HCT116 (cell line): ENCODE measurements around the gene TOMM40L.

Experiments
- CTCF ChIP-seq, 3 experiments: fragments of 200-600 bp in 1 of 3; sonication (generic) in 1 of 3; IDR thresholded peaks in 2 of 3; conservative IDR thresholded peaks in 1 of 3; 2 replicates each; pipeline ENCODE4 v1.5.1; 2012 to 2017; ENCODE audit warnings: low read depth in 2 of 3, low read length in 2 of 3, antibody characterized with exemption in 1 of 3, borderline replicate concordance in 1 of 3, control low read depth in 1 of 3, mild to moderate bottlenecking in 1 of 3, mixed read lengths in 1 of 3, mixed run types in 1 of 3, moderate library complexity in 1 of 3; ENCODE audit not compliant: insufficient read depth in 1 of 3
- EZH2phosphoT487 ChIP-seq: fragments of 200-600 bp; IDR thresholded peaks from 2 replicates; pipeline ENCODE4 v1.6.1; 2018; ENCODE audit warnings: antibody characterized with exemption, borderline replicate concordance

DNA sequence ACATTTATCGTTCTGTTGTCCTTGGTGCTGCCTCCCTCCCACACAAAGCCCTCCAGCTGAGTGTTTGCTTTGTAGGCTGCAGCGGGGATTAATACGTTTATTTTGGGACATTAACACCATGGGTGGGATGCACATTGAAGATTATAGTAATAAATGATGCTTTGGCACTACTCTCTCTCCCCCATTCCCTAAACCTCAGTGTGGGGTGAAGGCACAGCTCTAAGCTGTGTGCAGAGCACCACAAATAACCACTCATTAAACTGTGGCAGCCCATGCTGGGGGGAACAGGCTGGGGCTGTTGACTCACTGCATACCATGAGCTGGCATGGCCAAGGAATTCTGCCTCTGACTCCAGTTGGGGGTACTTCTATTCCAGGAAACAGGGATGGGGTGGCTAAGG, 40.3 kb downstream of the TOMM40L start:
- TF ChIP-seq EZH2phosphoT487 (no peak), CTCF (IDR thresholded peaks at IDR 0.05 in 2 of 3, conservative IDR thresholded peaks at IDR 0.05 in 1 of 3; ENCODE audit: borderline replicate concordance in 1 of 3, insufficient read depth in 1 of 3, low read depth in 2 of 3, low read length in 2 of 3) (no peak)
